HT-29 (cell line): ENCODE measurements around the gene KLF1. TPM values are rescaled to one million over a fixed set of nuclear protein-coding genes. Genes with fewer than 3 reads are reported as not detected.
A peak's percentile ranks its signal among the peaks of the same experiment; 100 is the strongest.

Experiments used
- DNase-seq: peaks from one replicate; pipeline ENCODE4 v3.0.0-alpha.2; 2015; ENCODE audit warnings: low spot score
- small RNA-seq: library from RNA; depleted of rRNA; stranded (forward); fragments of <200 nt; gene quantifications from one replicate; pipeline ENCODE3, GENCODE V24; 2014
- total RNA-seq: library from RNA; depleted of rRNA; stranded (reverse); fragments of >200 nt; shearing (Covaris generic); gene quantifications from 2 replicates; pipeline ENCODE4 v1.2.3, GENCODE V29; 2014; rRNA removed

KLF1 gene
- total RNA-seq, 1 experiment from 2014 or later = not detected

DNA sequence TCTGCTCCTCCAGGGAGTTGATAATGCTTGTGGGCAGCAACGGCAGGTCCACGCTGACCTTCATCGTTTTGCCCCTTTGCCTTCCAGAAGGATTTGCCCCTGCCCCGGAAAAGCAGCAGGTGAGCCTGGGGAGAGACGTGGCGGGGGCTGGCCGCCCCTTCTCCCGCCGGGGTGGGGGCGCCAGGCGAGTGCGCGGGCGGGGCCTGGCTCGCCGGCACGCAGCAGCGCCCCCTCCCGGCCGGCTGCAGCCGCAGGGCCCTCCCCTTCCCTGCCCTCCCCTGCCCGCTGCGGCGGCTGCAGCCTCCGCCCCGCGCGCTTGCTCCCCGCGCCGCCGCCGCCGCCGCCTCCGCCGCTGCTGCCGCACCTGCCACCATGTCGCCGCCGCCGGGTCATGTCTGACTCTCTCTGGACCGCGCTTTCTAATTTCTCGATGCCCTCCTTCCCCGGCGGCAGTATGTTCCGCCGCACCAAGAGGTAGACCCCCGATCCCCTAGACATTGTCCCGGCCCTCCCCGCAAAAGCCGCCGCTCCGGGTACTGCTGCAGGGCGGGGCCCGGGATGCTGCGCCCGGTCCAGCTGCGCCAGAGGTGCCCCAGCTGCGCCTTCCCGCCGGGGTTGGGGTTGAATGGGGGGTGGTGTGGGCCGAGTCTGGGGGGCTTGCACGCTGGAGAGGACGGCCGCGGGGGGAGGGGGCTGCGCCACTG, 48.7 kb downstream of the KLF1 start, which contains the start of gene MAST1:
Gene MAST1, plus strand, starts transcription at position 334 of the 704 bp plus-strand sequence. Its CDS starts 58 bp downstream, at position 392.
- DNase-seq = peak; percentile 37

- DNase-seq = no peak
Measured at GRCh38 chr19:12837225-12837624, 49.8 kb downstream of the KLF1 start.

DNA sequence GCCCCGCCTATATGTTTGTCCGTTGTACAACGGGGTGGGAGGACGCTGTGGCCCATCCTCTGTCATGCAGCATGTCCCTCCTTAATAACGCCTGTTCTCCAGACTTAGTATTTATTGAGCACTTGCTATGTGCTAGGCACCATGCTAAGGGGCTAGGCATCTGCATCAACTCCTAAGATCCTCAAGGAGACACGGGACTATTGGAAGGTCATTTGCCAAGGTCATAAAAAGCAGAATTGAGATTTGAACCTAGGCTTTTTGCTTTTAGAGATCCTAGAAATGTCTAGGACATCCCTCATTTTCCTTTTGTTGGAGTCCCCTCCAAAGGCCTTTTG, 50.5 kb downstream of the KLF1 start:
- no peak for DNase-seq

GRCh38 chr19:12834976-12835757, 51.8 kb downstream of the KLF1 start:
- peak; percentile 21 for DNase-seq

GRCh38 chr19:12834566-12834943, 52.4 kb downstream of the KLF1 start, which contains the start of gene RTBDN:
Gene RTBDN, minus strand, starts transcription at chr19:12834579. Its CDS starts 4,600 bp downstream, at chr19:12829979.
- DNase-seq = no peak

Small RNA genes lying within 50 kb of the gene (small RNA-seq; reads per million reads assigned to genes)
- gene MIR5695 (not detected), gene MIR6794 (not detected)

Other genes with a start within 250 kb of the KLF1 start
- 18.4 and 35.1 TPM in 2 replicates for gene MAN2B1, start 220.5 kb downstream of the KLF1 start, total RNA-seq
- 21.7 and 22.1 TPM in 2 replicates for gene WDR83, start 220.4 kb downstream of the KLF1 start, total RNA-seq
- 95.0 and 95.4 TPM in 2 replicates for gene DHPS, start 205.3 kb downstream of the KLF1 start, total RNA-seq
- gene GNG14, start 199.2 kb downstream of the KLF1 start, total RNA-seq = not detected in 2 replicates
- 32.9 and 38.0 TPM in 2 replicates for gene FBXW9, start 190.6 kb downstream of the KLF1 start, total RNA-seq
- gene TNPO2, start 163.3 kb downstream of the KLF1 start, total RNA-seq = 24.5 TPM in 2 replicates
- gene TRIR, start 152.5 kb downstream of the KLF1 start, total RNA-seq = 258 and 260 TPM in 2 replicates
- gene GET3, start 149.7 kb downstream of the KLF1 start, total RNA-seq = 90.4 and 105 TPM in 2 replicates
- 0.37 and 0.48 TPM in 2 replicates for gene BEST2, start 135.4 kb downstream of the KLF1 start, total RNA-seq
- 64.1 and 72.2 TPM in 2 replicates for gene HOOK2, start 111.6 kb downstream of the KLF1 start, total RNA-seq
- gene JUNB, start 95.7 kb downstream of the KLF1 start, total RNA-seq = 568 and 620 TPM in 2 replicates
- gene PRDX2, start 85.4 kb downstream of the KLF1 start, total RNA-seq = 378 and 396 TPM in 2 replicates
- 0.10 TPM in 1 of 2 replicates, not detected in the other for gene THSD8, start 85.1 kb downstream of the KLF1 start, total RNA-seq
- 48.2 and 55.4 TPM in 2 replicates for gene RNASEH2A, start 80.6 kb downstream of the KLF1 start, total RNA-seq
- 0.13 and 0.16 TPM in 2 replicates for gene RTBDN, start 52.6 kb downstream of the KLF1 start, total RNA-seq
- gene MAST1, start 48.7 kb downstream of the KLF1 start, total RNA-seq = 0.58 and 1.7 TPM in 2 replicates
- gene DNASE2, start 5.8 kb downstream of the KLF1 start, total RNA-seq = 20.9 and 27.6 TPM in 2 replicates
- gene GCDH, start 4.0 kb upstream of the KLF1 start, total RNA-seq = 24.6 and 27.2 TPM in 2 replicates
- not detected in 2 replicates for gene SYCE2, start 32.1 kb upstream of the KLF1 start, total RNA-seq
- 84.6 and 96.2 TPM in 2 replicates for gene FARSA, start 46.5 kb upstream of the KLF1 start, total RNA-seq
- gene CALR, start 51.4 kb upstream of the KLF1 start, total RNA-seq = 803 and 831 TPM in 2 replicates
- 217 TPM in 2 replicates for gene RAD23A, start 58.7 kb upstream of the KLF1 start, total RNA-seq
- gene GADD45GIP1, start 70.0 kb upstream of the KLF1 start, total RNA-seq = 75.2 and 80.9 TPM in 2 replicates
- gene DAND5, start 82.4 kb upstream of the KLF1 start, total RNA-seq = 0.31 TPM in 1 of 2 replicates, not detected in the other
- 22.4 and 32.3 TPM in 2 replicates for gene NFIX, start 108.3 kb upstream of the KLF1 start, total RNA-seq
- gene LYL1, start 215.7 kb upstream of the KLF1 start, total RNA-seq = 1.8 and 2.5 TPM in 2 replicates
- gene TRMT1, start 229.5 kb upstream of the KLF1 start, total RNA-seq = 52.8 and 59.8 TPM in 2 replicates
- gene NACC1, start 231.1 kb upstream of the KLF1 start, total RNA-seq = 130 and 133 TPM in 2 replicates